22Rv1 (cell line): ENCODE data around the gene CD163.

Experiments used
- ZFX ChIP-seq: fragments of 450-650 bp; IDR thresholded peaks from 2 replicates; pipeline ENCODE4 v1.6.1; 2017; ENCODE audit warnings: antibody characterized with exemption, borderline replicate concordance
- TF ChIP-seq, protein P1 (sequence below): fragments of 450-650 bp; IDR thresholded peaks from 2 replicates; pipeline ENCODE4 v1.5.1; 2017; ENCODE audit warnings: mild to moderate bottlenecking

DNA sequence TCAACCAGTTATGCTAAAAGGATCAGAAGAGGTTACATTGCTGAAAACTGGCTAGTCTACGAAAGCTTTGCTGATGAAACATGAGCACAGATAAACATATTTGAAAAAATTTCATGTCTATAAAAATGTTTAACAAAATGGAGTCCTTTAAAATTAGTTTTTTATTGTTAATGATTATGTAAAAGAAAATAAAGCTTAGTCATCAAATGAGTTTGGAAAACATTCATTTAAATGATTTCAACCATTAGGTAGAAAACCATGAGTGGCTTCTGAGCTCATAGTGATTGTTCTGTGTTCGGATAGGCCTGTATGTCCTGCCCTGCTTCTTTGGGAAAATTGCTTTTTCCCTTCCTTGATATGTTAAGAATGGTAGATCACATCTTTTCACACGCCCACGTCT, 59.0 kb downstream of the CD163 start:
- TF ChIP-seq, protein P1, sequence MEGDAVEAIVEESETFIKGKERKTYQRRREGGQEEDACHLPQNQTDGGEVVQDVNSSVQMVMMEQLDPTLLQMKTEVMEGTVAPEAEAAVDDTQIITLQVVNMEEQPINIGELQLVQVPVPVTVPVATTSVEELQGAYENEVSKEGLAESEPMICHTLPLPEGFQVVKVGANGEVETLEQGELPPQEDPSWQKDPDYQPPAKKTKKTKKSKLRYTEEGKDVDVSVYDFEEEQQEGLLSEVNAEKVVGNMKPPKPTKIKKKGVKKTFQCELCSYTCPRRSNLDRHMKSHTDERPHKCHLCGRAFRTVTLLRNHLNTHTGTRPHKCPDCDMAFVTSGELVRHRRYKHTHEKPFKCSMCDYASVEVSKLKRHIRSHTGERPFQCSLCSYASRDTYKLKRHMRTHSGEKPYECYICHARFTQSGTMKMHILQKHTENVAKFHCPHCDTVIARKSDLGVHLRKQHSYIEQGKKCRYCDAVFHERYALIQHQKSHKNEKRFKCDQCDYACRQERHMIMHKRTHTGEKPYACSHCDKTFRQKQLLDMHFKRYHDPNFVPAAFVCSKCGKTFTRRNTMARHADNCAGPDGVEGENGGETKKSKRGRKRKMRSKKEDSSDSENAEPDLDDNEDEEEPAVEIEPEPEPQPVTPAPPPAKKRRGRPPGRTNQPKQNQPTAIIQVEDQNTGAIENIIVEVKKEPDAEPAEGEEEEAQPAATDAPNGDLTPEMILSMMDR = no peak
- TF ChIP-seq ZFX = no peak
